ENCODE results near the gene GAPVD1.

GAPVD1 gene, protein sequence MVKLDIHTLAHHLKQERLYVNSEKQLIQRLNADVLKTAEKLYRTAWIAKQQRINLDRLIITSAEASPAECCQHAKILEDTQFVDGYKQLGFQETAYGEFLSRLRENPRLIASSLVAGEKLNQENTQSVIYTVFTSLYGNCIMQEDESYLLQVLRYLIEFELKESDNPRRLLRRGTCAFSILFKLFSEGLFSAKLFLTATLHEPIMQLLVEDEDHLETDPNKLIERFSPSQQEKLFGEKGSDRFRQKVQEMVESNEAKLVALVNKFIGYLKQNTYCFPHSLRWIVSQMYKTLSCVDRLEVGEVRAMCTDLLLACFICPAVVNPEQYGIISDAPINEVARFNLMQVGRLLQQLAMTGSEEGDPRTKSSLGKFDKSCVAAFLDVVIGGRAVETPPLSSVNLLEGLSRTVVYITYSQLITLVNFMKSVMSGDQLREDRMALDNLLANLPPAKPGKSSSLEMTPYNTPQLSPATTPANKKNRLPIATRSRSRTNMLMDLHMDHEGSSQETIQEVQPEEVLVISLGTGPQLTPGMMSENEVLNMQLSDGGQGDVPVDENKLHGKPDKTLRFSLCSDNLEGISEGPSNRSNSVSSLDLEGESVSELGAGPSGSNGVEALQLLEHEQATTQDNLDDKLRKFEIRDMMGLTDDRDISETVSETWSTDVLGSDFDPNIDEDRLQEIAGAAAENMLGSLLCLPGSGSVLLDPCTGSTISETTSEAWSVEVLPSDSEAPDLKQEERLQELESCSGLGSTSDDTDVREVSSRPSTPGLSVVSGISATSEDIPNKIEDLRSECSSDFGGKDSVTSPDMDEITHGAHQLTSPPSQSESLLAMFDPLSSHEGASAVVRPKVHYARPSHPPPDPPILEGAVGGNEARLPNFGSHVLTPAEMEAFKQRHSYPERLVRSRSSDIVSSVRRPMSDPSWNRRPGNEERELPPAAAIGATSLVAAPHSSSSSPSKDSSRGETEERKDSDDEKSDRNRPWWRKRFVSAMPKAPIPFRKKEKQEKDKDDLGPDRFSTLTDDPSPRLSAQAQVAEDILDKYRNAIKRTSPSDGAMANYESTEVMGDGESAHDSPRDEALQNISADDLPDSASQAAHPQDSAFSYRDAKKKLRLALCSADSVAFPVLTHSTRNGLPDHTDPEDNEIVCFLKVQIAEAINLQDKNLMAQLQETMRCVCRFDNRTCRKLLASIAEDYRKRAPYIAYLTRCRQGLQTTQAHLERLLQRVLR (N-terminal part only)

DNA sequence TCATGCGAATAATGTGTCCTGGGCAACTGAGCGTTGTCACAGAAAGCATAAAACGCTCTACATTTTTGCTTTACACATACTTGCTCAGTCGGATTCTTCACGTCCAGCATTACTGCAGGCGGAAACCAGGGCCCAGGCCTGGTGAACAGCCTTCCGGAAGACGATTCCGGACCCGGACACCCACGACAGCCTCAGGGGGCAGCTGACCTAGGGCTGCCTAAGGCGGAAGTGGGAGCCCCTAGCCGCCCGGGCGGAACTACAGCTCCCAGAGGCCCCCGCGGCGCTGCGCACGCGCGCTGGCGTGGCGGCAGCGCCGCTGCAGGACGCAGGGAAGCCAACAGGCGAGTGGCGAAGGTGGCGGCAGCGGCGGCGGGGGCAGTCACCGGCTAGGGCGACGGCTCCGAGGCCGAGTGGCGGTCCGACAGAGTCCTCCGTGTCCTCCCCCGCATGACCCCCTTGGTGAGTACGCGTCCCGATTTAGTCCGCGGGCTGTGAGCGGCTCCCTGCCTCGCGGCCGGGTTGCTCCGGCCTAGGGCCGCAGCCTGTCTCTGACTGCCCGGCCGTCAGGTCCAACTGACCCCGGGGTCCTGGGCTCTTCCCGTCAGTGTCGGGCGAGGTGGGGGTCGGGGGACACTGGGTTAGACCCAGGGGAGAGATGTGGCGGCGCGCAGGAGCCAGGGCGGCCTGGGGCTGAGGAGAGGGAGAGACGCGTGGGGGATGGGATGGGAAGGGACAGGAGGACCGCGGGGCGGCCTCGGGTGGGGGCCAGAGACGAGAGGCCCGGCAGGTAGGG is at the start of gene GAPVD1:
TSS of gene GAPVD1 (plus strand) at position 326 of the 793 bp plus-strand sequence. CDS start 37,096 bp downstream, outside the sequence.
- TF ChIP-seq, protein P1, sequence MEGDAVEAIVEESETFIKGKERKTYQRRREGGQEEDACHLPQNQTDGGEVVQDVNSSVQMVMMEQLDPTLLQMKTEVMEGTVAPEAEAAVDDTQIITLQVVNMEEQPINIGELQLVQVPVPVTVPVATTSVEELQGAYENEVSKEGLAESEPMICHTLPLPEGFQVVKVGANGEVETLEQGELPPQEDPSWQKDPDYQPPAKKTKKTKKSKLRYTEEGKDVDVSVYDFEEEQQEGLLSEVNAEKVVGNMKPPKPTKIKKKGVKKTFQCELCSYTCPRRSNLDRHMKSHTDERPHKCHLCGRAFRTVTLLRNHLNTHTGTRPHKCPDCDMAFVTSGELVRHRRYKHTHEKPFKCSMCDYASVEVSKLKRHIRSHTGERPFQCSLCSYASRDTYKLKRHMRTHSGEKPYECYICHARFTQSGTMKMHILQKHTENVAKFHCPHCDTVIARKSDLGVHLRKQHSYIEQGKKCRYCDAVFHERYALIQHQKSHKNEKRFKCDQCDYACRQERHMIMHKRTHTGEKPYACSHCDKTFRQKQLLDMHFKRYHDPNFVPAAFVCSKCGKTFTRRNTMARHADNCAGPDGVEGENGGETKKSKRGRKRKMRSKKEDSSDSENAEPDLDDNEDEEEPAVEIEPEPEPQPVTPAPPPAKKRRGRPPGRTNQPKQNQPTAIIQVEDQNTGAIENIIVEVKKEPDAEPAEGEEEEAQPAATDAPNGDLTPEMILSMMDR (IDR thresholded peaks at IDR 0.05): peak; percentile 39; the same call in 1 of the 2 replicates

DNA sequence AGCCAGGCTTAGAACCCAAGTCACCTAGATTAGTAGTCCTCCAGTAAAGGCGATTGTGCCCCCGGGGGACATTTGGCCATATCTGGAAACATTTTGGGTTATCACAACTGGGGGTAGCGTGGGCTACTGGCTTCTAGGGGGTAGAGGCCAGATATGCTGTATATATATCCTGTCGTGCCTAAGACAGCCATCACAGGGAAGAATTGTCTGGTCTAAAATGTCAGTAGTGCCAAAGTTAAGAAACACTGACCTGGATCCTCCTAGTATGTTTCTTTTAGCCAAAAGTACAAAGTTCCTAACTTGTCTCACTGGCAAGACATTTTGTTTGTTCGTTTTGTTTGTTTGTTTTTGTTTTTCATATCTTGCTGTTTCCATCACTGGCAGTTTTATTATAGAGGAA is 47.4 kb upstream of the GAPVD1 start:
- TF ChIP-seq, protein P1 (IDR thresholded peaks at IDR 0.05): no peak

GRCh38 chr9:125218621-125219020 is 43.0 kb upstream of the GAPVD1 start:
- TF ChIP-seq, protein P1 (IDR thresholded peaks at IDR 0.05): no peak

GRCh38 chr9:125227761-125228160 is 33.9 kb upstream of the GAPVD1 start:
- TF ChIP-seq, protein P1 (IDR thresholded peaks at IDR 0.05): no peak

- TF ChIP-seq, protein P1 (IDR thresholded peaks at IDR 0.05): no peak
Measured at GRCh38 chr9:125233678-125234077, 27.9 kb upstream of the GAPVD1 start.

- TF ChIP-seq, protein P1 (IDR thresholded peaks at IDR 0.05): no peak
Measured at GRCh38 chr9:125235804-125236519, 25.7 kb upstream of the GAPVD1 start.

Measured in LNCAP (cell line).